BLaER1 (cell line): ENCODE measurements around the gene SUPT3H.
"Not testable (repeated sequence)": the region's sequence is repeated elsewhere in the genome, so short reads cannot be mapped to it uniquely, and the experiment has no call there.

Experiments used
- H3K27ac ChIP-seq: shearing (Covaris generic); formaldehyde crosslinking; 2 replicates; pipeline ENCODE4 v1.8.1; 2022
- H3K27me3 ChIP-seq: shearing (Covaris generic); formaldehyde crosslinking; 2 replicates; pipeline ENCODE4 v1.8.1; 2022
- H3K36me3 ChIP-seq: shearing (Covaris generic); formaldehyde crosslinking; 2 replicates; pipeline ENCODE4 v1.8.1; 2022
- H3K4me1 ChIP-seq: shearing (Covaris generic); formaldehyde crosslinking; 2 replicates; pipeline ENCODE4 v1.8.1; 2022
- H3K4me2 ChIP-seq: shearing (Covaris generic); formaldehyde crosslinking; 2 replicates; pipeline ENCODE4 v1.8.1; 2022
- H3K4me3 ChIP-seq: shearing (Covaris generic); formaldehyde crosslinking; 2 replicates; pipeline ENCODE4 v1.8.1; 2022
- H3K9ac ChIP-seq: shearing (Covaris generic); formaldehyde crosslinking; 2 replicates; pipeline ENCODE4 v1.8.1; 2022
- H3K9me3 ChIP-seq: shearing (Covaris generic); formaldehyde crosslinking; 2 replicates; pipeline ENCODE4 v1.8.1; 2022
- H4K20me1 ChIP-seq: shearing (Covaris generic); formaldehyde crosslinking; 2 replicates; pipeline ENCODE4 v1.8.1; 2022
- Cebpa-rat ChIP-seq: shearing (Covaris generic); IDR thresholded peaks from 2 replicates; pipeline ENCODE4 v1.8.1; 2022

SUPT3H gene

DNA sequence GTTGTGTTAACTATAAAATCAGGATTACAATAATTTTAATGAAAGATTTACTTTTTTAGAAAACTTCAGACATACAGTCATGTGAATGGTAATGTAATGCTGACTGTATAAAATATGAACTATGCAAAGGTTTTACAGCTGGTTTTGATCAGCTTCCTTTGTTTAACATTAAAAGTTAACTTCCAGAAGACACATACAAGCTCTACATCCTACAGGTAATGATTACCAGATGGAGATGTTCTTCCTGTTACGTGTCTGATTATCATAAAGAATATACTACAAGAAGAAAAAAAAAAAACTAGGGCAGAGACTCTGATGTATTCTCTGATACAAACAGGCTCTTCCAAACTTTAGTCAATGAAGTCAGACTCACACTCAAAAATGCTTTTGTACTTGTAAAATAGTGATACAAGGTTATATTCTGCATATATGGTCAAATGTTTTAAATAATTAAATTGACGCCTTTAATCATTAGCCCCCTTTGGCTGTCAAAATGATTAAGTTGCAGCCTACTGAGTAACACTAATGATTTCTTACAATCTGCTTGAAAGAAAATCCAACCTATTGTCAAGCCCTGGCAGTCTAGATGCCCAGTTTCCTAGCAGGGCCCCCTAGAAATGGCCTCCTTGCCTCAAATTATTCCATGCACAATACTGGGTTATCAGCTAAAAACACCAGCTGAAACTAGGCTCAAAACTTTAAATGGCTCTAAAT is 301.4 kb downstream of the SUPT3H start:
- no peak for TF ChIP-seq Cebpa-rat
- H3K4me3 ChIP-seq = no peak overlapping the region
- H3K9me3 ChIP-seq = peaks cover 15% of the 10 kb centered on the region
- no peaks in the 10 kb centered on the region for H3K4me1 ChIP-seq
- no peaks in the 10 kb centered on the region for H3K27me3 ChIP-seq
- H3K27ac ChIP-seq = no peak overlapping the region
- H4K20me1 ChIP-seq = no peaks in the 10 kb centered on the region
- H3K9ac ChIP-seq = no peak overlapping the region
- H3K4me2 ChIP-seq = no peak overlapping the region
- H3K36me3 ChIP-seq = no peaks in the 10 kb centered on the region

DNA sequence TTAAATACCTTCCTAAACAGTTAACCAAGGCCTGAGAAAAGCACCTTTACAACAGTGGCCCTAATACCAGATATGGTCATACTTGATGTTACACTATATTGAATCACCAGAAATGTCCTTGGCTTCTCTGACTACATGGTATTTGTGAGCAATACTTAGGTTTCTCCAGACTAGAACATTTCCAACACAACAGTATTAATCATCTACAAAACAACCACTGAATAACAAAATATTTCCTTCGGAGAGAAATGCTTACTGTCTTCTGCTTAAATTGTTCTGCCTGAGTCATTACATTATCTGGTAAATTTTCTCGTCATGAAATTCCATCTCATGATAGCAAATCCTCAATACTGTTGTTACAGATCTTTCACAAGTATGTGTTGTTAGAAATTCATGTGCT is 302.5 kb downstream of the SUPT3H start:
- peaks cover 15% of the 10 kb centered on the region for H3K9me3 ChIP-seq
- no peaks in the 10 kb centered on the region for H3K36me3 ChIP-seq
- H3K9ac ChIP-seq = no peak overlapping the region
- H3K27me3 ChIP-seq = no peaks in the 10 kb centered on the region
- no peaks in the 10 kb centered on the region for H4K20me1 ChIP-seq
- no peaks in the 10 kb centered on the region for H3K4me1 ChIP-seq
- TF ChIP-seq Cebpa-rat = no peak
- no peak overlapping the region for H3K4me2 ChIP-seq
- no peak overlapping the region for H3K4me3 ChIP-seq
- H3K27ac ChIP-seq = no peak overlapping the region

DNA sequence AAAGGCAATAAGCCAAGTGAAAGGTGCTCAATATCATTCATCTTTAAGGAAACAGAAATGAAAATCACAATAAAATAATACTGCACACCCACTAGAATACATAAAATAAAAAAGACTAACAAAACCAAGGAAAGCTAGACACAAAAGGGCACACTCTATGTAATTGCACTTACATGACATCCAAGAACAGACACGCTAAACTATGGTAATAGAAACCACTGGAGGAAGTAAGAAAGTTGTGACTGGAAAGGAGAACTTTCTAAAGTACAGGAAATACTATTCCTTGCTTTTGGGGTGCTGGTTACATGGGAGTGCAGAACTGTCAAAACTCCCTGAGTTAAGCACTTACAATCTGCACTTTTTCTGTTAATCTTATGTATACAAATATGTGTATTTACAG is 303.3 kb downstream of the SUPT3H start:
- Histone ChIP-seq H3K27ac (no peak overlapping the region), H3K36me3 (no peaks in the 10 kb centered on the region), H3K9ac (no peak overlapping the region), H3K4me2 (no peak overlapping the region), H3K4me1 (no peaks in the 10 kb centered on the region), H3K27me3 (no peaks in the 10 kb centered on the region), H3K4me3 (no peak overlapping the region), H4K20me1 (no peaks in the 10 kb centered on the region), H3K9me3 (peaks cover 15% of the 10 kb centered on the region)
- no peak for TF ChIP-seq Cebpa-rat

DNA sequence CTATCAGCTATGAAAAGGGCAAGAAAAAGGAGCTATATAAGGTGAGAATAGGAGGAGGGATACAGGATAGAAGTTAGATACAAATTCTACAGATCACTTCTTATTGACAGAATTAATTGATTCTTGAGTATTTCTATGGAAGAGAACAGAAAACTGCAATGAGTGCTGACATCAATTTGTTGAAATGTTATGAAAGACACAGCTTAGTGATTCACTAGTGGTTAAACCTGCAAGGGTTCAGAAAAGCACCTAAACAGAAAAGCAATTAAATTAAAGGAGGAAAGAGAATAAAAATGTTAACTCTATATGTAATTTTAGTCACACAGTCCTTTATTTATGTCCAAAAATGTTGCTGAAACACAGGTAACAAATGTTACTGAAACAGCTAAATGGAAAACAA is 304.0 kb downstream of the SUPT3H start:
- Histone ChIP-seq H3K4me1 (no peaks in the 10 kb centered on the region), H3K27me3 (no peaks in the 10 kb centered on the region), H3K9ac (no peak overlapping the region), H3K4me3 (no peak overlapping the region), H3K36me3 (no peaks in the 10 kb centered on the region), H3K27ac (no peak overlapping the region), H3K9me3 (peaks cover 9% of the 10 kb centered on the region), H3K4me2 (no peak overlapping the region), H4K20me1 (no peaks in the 10 kb centered on the region)
- TF ChIP-seq Cebpa-rat = no peak

DNA sequence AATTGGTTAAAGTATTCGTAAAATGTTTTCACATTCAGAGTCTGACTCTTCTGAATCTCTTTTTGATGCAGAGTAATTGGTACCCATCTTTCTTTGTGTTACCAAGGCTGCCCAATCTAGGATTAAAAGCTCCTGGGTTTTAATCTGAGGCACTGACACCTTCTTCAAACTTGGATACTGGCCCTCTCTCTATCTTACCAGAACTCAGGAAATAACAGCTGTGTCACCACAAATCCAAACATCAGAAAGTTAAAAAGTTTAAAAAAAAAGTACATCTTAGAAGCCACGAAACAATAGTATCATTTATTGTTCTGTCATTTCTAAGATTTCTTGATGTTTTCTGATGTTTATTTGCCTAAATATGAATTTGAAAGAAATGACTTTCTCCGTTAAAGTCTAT is 305.1 kb downstream of the SUPT3H start:
- H3K4me1 ChIP-seq = no peaks in the 10 kb centered on the region
- H3K9me3 ChIP-seq = no peaks in the 10 kb centered on the region
- H4K20me1 ChIP-seq = no peaks in the 10 kb centered on the region
- H3K4me3 ChIP-seq = no peak overlapping the region
- H3K27ac ChIP-seq = no peak overlapping the region
- H3K27me3 ChIP-seq = no peaks in the 10 kb centered on the region
- no peaks in the 10 kb centered on the region for H3K36me3 ChIP-seq
- H3K4me2 ChIP-seq = no peak overlapping the region
- TF ChIP-seq Cebpa-rat = no peak
- H3K9ac ChIP-seq = no peak overlapping the region

DNA sequence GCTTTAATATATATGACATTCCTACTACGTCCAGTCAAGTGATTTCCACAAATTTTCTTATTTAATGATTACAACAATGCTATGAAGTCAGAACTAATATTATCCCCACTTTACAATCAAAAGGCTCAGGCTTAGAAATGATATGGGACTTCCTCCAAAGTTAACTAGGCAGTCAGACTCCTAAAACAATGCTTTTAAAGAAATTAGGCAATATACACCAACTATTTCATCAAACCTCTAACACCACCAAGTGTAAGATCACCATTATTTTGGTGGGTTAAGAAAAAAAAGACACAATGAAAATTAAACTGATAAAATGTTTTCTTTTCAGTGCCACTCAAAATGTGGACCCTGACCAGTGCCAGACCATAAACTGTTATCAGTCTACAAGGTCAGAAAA is 305.7 kb downstream of the SUPT3H start:
- no peaks in the 10 kb centered on the region for H3K4me1 ChIP-seq
- no peaks in the 10 kb centered on the region for H3K9me3 ChIP-seq
- no peaks in the 10 kb centered on the region for H3K36me3 ChIP-seq
- no peak overlapping the region for H3K27ac ChIP-seq
- H3K9ac ChIP-seq = no peak overlapping the region
- no peak overlapping the region for H3K4me3 ChIP-seq
- TF ChIP-seq Cebpa-rat = no peak
- no peaks in the 10 kb centered on the region for H4K20me1 ChIP-seq
- H3K4me2 ChIP-seq = no peak overlapping the region
- no peaks in the 10 kb centered on the region for H3K27me3 ChIP-seq

DNA sequence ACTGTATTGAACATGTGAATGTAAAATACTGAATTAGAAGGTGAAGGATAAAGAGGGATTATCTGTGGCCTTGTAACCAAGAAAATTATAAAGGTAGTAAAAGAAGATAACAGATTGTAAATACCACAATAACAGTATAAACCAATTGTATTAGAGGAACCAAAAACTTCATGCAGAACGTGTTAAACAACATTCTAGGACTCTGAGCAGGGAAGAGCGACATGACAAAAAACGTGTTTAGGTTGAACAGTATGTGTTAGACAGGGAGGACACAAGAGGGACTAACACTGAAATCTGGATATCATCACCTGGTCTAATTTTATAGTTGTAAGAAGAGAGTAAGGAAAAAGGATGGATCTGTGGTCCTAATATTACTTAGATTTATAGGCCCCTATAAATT is 308.6 kb downstream of the SUPT3H start:
- Histone ChIP-seq H3K4me2 (no peak overlapping the region), H3K4me3 (no peak overlapping the region), H3K9me3 (no peaks in the 10 kb centered on the region), H3K36me3 (no peaks in the 10 kb centered on the region), H3K4me1 (no peaks in the 10 kb centered on the region), H4K20me1 (no peaks in the 10 kb centered on the region), H3K27me3 (no peaks in the 10 kb centered on the region), H3K9ac (no peak overlapping the region), H3K27ac (no peak overlapping the region)
- no peak for TF ChIP-seq Cebpa-rat

DNA sequence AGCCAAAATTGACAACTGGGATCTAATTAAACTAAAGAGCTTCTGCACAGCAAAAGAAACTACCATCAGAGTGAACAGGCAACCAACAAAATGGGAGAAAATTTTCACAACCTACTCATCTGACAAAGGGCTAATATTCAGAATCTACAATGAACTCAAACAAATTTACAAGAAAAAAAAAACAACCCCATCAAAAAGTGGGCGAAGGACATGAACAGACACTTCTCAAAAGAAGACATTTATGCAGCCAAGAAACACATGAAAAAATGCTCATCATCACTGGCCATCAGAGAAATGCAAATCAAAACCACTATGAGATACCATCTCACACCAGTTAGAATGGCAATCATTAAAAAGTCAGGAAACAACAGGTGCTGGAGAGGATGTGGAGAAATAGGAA is 310.3 kb downstream of the SUPT3H start:
- H3K36me3 ChIP-seq, H3K4me1 ChIP-seq, H3K27ac ChIP-seq, H4K20me1 ChIP-seq, H3K4me2 ChIP-seq, H3K27me3 ChIP-seq, H3K9me3 ChIP-seq, H3K4me3 ChIP-seq, H3K9ac ChIP-seq: not testable (repeated sequence)

DNA sequence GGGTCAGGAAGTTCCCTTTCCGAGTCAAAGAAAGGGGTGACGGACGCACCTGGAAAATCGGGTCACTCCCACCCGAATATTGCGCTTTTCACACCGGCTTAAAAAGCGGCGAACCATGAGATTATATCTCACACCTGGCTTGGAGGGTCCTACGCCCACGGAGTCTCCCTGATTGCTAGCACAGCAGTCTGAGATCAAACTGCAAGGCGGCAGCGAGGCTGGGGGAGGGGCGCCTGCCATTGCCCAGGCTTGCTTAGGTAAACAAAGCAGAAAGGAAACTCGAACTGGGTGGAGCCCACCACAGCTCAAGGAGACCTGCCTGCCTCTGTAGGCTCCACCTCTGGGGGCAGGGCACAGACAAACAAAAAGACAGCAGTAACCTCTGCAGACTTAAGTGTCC is 315.1 kb downstream of the SUPT3H start:
- H3K9me3 ChIP-seq = peaks cover 13% of the 10 kb centered on the region; the same call in 1 of the 2 replicates
- H4K20me1 ChIP-seq, H3K27me3 ChIP-seq, H3K36me3 ChIP-seq, H3K9ac ChIP-seq, H3K4me1 ChIP-seq, H3K27ac ChIP-seq: not testable (repeated sequence)
- peak overlapping the region; percentile 46; the same call in 1 of the 2 replicates for H3K4me3 ChIP-seq
- peak overlapping the region; percentile 40 for H3K4me2 ChIP-seq

DNA sequence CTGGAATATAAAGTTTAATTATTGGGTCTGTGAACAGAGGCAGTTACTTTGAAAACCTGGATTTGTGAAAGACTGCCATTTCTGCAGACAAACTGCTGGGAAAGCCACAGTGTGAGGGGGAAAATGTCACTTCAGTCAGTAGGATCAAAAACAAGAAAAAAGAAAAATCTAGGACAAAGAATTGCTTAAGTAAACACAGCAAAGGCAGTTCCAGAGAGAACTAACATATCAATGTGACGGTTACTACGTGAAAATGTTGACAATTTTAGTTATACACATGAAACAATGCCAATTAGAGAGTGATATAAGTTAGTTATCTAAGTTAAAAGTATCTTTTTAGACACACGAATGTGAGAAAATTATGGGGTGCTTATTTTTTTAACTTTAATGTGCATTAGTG is 320.0 kb downstream of the SUPT3H start:
- Histone ChIP-seq H3K4me2 (no peak overlapping the region), H3K4me1 (peaks cover 5% of the 10 kb centered on the region; the same call in 1 of the 2 replicates), H3K9me3 (peaks cover 13% of the 10 kb centered on the region; the same call in 1 of the 2 replicates), H3K4me3 (no peak overlapping the region), H3K36me3 (no peaks in the 10 kb centered on the region), H3K27me3 (no peaks in the 10 kb centered on the region), H4K20me1 (no peaks in the 10 kb centered on the region), H3K27ac (no peak overlapping the region), H3K9ac (no peak overlapping the region)
- TF ChIP-seq Cebpa-rat = no peak

DNA sequence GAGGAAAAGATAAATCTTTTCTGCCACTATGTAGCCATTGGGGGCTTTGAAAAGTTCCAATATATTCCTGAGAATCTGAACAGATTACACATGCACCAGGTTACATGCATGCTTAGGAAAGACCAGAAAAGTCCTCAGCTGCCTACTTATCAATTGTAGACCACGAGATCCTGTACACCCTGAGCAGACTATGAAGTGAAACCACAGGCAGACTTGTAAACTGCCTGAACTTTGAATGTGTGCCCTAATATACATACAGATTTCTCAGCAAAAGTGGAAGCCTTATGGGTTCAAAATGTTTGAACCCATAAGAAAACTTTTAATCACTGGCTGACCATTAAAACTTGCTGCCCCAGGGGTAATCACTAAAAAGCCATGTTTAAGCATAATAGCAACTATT is 323.1 kb downstream of the SUPT3H start:
- TF ChIP-seq Cebpa-rat = no peak
- Histone ChIP-seq H3K27me3 (no peaks in the 10 kb centered on the region), H3K9ac (no peak overlapping the region), H3K27ac (no peak overlapping the region), H4K20me1 (no peaks in the 10 kb centered on the region), H3K4me1 (no peaks in the 10 kb centered on the region), H3K36me3 (no peaks in the 10 kb centered on the region), H3K4me2 (no peak overlapping the region), H3K4me3 (no peak overlapping the region), H3K9me3 (no peaks in the 10 kb centered on the region)
